HG03039 (cell line): ENCODE results near the gene WDR5B.

Experiments
- ATAC-seq: cut with Tn5 transposase; IDR thresholded peaks from one replicate; pipeline ENCODE4 v1.9.1; 2021; ENCODE audit warnings: mild to moderate bottlenecking, moderate library complexity; ENCODE audit not compliant: unreplicated experiment

WDR5B gene

DNA sequence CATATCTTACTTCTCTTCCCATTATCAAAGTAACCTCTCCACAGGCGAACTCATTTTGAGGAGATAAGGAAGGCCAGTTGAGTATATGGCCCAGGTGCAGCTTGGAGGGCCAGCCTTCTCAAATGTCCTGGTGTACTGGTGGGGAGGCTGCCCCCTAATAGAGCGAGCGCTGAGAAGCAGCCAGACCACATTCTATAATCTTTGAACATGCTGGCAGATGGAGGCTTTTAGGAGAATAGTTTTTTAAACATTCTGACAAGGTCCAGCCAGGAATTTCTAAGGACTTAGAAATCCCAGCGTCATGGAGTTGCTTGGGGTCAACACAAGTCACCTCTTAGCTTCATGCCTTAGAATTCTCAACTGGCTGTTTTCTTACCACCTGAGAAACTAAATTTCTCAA is 5.8 kb downstream of the WDR5B start:
- ATAC-seq = no peak

DNA sequence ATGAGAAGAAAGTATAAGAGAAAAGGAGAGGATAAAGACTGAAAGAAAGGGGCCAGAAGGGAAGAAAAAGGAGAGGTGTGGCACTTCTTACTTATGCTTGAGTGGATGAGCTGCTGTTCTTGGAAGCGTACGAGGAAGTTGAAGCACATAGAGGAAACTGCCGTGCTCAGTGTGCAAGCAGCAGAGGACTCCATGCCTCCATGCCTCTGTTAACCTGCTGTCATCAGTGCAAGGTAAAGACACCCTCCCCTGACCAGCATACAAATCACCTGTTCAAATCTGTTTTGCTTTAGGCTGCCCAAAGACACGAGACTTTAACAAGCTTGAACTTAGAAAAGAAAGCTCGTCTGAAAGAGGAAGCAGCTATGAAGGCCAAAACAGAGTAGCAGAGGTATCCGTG is 6.4 kb downstream of the WDR5B start:
- no peak for ATAC-seq

DNA sequence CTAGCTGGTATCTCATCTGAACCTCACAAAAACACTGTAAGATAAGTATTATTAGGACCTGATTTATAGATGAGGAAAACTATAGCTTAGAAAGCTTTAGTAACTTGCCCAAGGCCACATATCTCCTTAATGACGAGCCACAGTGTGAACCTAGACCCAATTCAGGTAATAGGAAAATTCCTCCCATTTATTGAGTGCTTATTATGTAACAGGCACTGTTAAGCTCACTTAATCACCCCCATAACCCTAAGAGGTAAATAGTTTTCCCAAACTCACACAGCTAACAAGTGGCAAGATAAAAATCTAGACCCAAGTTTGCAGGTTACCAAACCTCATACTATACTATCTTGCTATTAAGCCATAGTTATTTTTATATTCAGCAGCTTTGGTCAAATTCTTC is 7.9 kb downstream of the WDR5B start:
- ATAC-seq = no peak

DNA sequence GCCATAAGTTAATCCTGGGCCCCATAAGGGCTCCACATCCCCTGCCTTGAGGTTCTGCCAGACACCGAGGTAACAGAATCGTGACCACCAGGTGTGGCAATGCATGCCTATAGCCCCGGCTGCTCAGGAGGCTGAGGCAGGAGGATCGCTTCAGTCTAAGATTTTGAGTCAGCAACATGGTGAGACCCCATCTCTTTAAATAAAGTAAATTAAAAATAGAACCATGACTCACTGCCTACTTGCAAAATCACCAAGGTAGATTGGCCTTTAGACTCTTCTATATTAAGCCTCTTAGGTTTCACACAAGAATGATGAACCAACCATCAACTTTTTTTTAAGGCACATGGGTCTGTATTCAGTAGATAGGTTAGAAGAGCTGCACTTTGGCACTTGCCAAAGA is 9.7 kb downstream of the WDR5B start:
- no peak for ATAC-seq

DNA sequence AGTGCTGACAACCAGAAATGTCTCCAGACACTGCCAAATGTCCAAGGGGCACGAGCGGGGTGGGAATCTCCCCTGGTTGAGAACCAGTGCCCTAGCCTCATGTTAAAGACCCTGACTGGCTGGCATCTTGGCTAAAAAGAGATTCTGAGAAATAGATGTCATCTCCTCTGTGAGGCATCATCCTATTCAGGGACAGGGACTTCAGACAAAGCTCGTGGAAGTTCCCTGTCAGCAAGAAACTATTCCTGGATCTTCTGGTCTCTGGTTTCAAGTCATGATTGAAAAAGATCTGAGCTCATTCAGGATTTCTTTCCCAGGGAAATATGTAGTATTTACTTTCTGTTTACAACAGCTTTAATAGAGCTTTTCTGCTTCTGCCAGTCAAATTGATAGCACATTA is 10.8 kb downstream of the WDR5B start:
- ATAC-seq = no peak

DNA sequence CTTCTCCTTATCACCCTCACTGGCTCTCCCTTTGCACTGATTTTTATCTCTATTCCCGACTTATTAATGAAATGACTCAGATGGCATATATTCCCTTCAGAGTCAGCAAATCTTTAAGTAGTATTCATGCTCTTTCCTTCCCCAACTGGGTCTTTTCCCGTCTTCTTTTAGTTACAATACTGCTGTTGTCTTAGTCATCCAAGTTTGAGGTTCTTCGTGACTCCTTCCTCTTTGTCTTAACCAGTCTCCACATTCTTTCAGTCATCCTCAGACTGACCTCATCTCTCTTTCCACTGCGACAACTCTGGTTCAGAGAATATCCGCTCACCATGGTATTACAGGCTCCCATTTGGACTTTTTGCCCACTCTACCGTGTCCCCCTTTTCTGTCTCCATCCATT is 12.4 kb downstream of the WDR5B start:
- ATAC-seq = no peak

DNA sequence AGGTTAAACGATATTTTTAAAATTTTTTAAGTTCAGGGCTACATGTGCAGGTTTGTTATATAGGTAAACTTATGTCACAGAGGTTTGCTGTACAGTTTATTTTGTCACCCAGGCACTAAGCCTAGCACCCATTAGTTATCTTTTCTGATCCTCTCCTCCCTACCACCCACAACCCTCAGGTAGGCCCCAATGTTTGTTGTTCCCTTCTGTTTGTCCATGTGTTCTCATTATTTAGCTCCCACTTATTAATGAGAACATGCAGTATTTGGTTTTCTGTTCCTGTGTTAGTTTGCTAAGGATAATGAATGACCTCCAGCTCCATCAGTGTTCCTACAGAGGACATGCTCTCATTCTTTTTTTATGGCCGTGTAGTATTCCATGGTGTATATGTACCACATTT is 16.9 kb downstream of the WDR5B start:
- ATAC-seq = no peak

DNA sequence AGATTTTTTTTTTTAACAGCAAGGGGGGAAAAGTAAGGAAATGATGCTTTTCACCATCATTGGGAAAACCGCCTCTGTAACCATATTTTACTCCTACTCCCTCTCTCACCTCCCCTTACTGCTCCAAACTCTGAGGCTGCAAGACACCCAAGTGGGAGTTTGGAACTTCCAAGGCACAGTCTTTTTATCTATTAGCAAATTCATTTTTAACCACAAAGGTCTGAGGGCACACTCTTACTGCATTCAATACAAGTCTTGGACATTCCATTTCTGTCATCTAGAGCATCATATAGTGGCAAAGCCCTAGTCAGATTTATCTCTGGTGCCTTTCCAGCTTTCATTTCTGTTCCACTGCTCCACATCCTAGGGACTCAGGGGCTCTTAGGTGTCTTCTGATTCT is 18.7 kb downstream of the WDR5B start:
- ATAC-seq = no peak

DNA sequence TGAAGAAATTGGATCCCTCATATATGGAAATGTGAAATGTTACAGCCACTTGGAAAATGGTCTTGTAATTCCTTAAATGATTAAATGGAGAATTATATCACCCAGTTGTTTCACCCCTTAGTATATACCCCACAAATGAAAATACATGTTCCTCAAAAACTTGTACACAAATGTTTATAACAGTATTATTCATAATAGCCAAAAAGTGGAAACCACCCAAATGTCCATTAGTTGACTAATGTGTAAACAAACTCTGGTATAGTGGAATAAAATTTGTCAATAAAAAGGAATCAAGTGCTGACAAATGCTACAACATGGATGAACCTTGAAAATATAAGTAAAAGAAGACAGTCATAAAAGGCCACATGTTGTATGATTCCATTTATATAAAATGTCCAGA is 19.4 kb downstream of the WDR5B start:
- ATAC-seq = no peak

DNA sequence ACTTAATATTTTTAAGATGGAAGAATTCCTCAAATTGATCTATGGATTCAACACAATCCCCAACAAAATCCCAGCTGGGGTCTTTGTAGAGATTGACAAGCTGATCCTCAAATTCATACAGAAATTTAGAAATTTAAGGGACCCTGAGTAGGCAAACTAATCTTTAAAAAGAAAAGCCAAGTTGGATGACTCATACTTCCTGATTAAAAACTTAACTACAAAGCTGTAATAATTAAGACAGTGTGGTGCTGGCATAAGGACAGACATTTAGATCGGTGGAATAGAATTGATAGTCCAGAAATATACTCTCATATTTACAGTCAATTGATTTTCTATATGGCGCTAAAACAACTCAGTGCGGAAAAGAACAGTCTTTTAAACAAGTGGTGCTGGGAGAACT is 20.3 kb downstream of the WDR5B start:
- no peak for ATAC-seq

DNA sequence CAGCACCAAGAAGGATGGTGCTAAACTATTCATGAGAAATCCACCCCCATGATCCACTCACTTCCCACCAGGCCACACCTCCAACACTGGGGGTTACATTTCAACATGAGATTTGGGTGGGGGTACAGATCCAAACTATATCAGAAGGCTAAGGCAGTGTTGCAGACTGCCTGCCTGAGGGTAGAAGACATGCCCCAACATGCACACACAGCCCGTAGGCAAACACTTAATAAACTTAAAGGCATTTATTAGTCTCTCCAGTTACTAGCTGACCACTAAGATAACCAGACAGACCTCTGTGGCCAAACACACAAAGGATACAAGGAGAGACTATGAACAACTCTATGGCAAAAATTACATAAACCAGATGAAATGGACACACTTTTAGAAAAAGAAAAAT is 21.7 kb downstream of the WDR5B start:
- ATAC-seq = no peak

DNA sequence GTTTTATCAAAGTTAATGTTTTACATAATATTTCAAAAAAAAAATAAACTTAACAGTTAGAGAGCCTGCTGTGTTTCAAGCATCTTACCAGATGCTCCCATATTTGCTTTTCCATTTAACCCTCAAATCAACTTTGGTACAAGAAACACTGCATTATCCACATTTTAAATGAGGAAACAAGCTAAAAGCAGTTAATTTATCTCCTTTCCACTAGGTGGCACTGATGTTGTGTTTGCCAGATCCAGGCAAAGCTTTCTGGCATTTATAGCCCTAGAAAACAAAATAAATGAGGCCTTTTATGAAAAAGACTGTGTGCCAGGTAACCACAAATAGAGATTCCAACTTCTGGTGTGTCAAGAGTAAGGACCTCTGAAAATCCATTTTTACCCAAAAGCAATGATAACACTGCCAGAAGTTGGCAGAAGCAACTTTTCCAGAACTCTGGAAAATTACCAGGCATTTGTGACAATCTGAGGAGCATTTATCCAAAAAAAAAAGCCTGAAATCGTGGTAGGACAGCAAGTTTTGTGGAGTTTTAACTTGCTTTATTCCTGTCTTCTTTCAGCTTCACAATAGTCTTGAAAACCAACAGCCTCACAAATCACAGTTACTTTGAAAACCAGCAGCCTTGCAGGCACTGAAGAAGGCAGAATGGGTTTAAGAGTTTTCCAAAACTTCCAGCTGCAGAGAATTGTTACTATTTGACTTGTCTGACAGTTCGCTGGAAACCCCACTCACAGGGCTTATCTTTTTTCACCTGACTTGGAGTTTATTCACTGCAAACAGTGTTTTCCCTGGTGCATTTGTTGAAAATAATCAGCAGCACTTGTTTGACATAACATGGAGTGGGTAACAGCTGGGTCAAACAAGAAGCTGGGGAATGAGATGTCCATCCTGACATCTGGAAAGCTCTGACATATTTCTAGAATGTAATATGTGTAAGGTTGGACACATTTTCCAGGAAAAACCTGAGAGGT is 22.7 kb downstream of the WDR5B start:
- ATAC-seq = no peak

DNA sequence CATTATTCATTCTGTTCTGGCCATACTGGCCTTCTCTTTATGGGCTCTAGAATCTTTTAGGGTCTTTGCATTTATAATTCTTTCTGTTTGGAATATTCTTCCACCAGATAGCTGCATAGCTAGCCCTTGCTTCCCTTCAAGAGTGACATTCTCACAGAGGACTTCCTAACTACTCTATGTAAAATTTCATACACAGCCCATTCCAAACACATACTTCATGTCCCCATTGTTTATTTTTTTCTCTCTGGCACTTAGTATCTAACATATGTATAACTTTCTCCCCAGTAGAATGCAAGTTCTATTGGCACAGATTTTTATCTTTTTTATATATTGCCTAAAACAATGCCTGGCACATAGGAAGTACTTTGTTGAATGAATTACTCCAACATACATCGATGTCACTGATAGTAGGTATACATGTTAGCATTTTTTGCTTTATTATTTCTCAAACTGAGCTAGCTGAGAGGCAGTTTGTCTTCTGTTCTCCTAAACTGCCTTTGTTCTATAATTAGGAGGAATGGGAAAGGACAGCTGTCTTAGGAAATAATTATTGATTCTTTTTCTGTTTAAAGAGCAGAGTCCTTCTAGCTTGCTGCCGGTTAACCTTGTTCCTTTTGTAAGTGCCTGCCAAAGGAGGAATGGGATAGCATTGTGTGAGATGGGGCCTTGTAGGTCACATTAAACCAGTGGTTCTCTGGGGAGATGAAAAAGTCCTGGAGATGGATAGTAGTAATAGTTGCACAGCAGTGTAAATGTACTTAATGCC is 24.0 kb downstream of the WDR5B start:
- ATAC-seq = no peak

DNA sequence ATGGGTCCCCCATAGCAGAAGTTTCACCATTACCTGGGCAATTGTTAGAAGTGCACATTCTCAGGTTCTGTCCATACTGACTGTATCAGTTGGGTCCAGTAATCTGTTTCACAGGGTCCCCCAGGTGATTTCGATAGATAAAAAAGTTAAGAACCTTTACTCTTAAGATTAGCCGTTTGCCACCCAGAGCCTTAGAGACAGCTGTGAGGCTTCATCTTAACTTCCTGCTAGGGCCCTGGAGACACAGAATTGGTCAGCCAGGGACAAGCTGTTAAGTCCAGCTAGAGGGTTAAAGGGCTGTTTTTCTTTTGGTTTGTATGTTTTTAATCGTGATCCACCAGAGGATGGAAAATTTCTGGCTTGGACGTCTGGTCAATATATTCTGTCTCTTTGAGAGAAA is 25.2 kb downstream of the WDR5B start:
- no peak for ATAC-seq

DNA sequence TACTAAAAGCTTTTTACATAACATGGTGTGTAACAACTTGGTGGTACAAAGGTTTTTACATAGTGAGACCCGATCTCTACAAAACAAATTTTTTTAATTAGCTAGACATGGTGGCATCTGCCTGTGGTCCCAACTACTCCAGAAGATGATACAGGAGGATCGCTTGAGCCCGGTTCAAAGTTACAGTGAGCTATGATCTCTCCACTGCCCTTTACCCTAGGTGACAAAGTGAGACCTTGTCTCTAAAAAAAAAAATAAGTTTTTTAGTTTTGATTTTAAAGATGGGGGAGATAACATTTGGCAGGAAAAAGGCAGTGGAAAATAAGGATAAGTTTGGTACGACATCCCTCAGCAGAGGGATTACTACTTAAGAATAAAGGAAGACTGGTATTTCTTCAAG is 26.0 kb downstream of the WDR5B start:
- no peak for ATAC-seq

DNA sequence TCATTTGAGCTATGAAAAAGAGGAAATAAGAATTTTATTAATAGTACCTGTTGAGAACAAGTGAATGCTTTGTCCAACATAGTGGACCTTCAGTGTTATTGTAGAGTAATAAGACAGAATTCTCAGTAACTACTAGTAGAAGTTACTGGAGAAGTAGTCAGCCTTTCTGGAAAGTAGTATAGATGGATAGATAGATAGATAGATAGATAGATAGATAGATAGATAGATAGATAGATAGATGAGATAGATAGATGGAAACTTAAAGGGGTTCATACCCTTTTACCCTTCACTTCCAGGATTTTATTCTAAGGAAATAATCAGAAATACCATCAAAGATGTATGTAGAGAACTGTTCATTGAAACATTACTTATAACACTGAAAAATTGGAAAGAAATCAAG is 26.7 kb downstream of the WDR5B start:
- ATAC-seq = no peak

DNA sequence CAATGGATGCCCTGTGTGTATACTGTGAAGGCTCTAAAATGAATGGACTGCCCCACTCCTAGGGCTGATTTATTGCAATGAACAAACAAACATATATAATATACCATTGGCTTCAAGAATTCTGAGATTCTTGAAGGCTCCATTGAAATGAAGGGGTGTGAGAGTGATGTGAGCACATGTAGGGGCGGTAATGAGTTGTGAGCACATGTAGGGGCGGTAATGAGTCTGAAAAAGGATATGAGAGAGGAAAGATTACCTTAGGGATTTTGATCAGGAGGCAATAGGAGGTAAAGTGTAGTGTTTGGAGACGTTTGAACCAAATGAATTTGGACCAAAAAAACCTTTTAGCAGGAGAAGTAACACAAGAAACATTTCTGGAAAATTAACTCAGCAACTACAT is 28.2 kb downstream of the WDR5B start:
- no peak for ATAC-seq

DNA sequence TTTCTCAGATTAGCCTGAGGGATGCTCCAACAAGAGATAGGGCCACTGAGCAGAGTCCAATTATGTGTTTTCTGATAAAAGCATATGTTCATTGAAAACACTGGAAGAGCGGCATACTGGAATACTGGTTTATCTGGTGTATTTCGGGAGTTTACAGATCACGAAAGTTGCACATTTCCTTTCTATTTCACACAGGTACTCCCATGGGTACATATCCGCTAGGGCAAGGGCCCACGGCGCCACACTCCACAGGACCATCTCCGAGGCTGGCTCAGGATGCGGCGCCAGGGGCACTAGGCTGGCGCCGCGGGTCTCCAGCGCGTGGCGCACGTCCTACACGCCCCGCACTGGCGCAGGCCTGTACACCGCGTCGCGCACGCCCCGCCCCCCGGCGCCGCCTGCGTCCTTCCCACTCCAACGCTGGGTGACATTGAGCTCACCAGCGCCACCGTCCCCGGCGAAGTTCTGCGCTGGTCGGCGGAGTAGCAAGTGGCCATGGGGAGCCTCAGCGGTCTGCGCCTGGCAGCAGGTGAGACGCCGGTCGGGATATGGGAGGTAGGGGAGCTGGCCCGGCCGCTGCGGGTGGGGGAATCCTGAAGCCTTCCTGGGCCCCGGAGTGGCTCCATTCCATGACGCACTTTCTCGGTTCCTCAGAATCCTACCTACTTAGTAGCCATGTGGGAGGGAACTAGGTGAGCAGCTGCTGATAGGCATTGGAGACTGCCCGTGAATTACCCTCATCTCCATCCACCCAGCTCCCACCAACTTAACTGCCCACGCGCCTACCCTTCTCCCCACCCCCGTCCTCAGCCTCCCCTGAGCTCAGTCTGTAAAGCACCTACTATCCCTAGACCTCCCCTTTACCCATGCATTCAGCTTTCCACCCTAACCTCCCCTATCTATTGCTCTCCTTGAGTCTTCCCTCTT is 31.8 kb downstream of the WDR5B start, which contains the start of gene FAM162A:
FAM162A (plus strand) TSS at position 412 of the 927 bp plus-strand sequence; CDS start at position 496, 84 bp downstream.
- peak; percentile 87 for ATAC-seq

DNA sequence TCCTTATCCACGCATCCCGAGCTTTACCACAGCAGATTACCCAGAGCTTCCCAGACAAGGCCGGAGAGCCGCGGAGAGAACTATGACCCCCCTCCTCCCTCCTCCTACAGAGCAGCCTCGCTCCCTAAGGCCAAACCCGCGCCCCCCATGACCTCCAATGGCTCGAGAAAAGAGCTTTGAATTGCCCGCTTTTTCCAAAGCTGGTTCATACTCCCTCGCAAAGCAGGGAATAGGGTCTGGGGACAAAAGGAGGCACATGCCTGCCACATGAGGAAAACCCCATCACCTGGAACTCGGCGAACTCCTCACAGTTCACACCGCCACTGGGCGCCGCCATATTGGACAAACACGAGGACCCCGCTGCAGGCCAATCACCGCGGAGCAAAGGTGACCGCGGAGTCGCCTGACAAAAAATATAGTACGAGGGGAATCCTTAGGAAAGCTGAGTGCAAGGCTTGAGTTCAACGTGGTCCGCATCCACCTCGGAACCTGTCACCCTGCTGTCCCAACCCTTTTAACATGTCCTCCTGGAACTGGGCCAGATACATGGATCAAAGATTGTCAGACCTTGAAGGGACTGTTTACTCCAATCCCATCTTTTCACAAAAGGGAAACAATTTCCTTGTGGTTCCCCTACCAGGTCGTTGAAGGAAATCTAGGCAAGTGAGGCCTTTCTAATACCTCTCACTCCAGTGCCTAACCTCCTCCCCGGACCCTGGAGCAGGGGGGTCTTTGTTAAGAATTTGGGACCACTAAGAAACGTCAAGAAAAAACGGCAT is 32.8 kb downstream of the WDR5B start, which contains the start of gene MIX23:
MIX23 (minus strand) TSS at position 344 of the 779 bp plus-strand sequence; CDS start at position 337, 7 bp downstream.
- peak; percentile 47 for ATAC-seq

DNA sequence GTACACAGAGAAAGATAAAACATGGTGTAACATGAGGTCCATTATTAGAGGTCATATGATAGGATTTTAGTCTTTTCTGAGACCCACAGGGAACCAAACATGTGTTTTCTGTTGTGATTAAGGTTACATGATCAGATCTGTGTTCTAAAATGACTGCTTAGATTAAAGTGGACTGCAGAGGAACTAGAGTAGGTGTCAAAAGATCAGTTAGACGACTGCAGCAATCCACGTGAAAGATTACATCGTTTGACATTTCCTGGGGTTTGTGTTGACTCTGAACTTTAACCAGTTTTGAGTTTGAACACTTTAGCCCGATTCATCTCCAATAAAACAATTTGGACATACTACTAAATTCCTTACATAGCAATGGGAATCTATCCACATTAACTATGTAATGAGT is 37.9 kb downstream of the WDR5B start:
- no peak for ATAC-seq
